Measurements from ENCODE around the gene ZNF667.

DNA sequence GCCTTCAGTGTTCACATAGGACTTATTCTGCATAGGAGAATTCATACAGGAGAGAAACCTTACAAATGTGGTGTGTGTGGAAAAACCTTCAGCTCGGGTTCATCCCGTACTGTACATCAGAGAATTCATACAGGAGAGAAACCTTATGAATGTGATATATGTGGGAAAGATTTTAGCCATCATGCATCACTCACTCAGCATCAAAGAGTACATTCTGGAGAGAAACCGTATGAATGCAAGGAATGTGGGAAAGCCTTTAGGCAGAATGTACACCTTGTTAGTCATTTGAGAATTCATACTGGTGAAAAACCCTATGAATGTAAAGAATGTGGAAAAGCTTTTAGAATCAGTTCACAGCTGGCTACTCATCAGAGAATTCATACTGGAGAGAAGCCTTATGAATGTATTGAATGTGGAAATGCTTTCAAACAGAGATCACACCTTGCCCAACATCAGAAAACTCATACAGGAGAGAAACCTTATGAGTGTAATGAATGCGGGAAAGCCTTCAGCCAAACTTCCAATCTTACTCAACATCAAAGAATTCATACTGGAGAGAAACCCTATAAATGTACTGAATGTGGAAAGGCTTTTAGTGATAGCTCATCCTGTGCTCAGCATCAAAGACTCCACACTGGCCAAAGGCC, 48.2 kb upstream of the ZNF667 start:
- TF ChIP-seq CTCF (IDR thresholded peaks at IDR 0.05) (no peak), REST (IDR thresholded peaks at IDR 0.05; ENCODE audit: insufficient read depth in 1 of 2, low read depth in 2 of 2, low read length in 1 of 2) (no peak)

Data from Panc1 (cell line).